RWPE2 (cell line): ENCODE data around the gene C20orf204.

ENCODE experiments used
- ATAC-seq: fragments of 200-7000 bp; cut with Tn5 transposase; 3 replicates; pipeline ENCODE4 v1.9.1; 2021; ENCODE audit warnings: low read depth
- DNase-seq: peaks from one replicate; pipeline ENCODE4 v3.0.0-alpha.2; 2020; ENCODE audit warnings: low spot score
- H3K27ac ChIP-seq: fragments of 450-650 bp; 2 replicates; pipeline ENCODE4 v1.5.1; 2017; ENCODE audit warnings: mild to moderate bottlenecking; ENCODE audit not compliant: poor library complexity, severe bottlenecking
- H3K27me3 ChIP-seq: fragments of 250-450 bp; sonication (Bioruptor Pico); 2 replicates; pipeline ENCODE4 v1.5.1; 2021; ENCODE audit warnings: mild to moderate bottlenecking, moderate library complexity; ENCODE audit not compliant: insufficient read depth, poor library complexity, severe bottlenecking
- H3K36me3 ChIP-seq: fragments of 250-450 bp; sonication (Bioruptor Pico); 2 replicates; pipeline ENCODE4 v1.5.1; 2020; ENCODE audit warnings: low read depth, mild to moderate bottlenecking, moderate library complexity
- H3K4me1 ChIP-seq: fragments of 250-450 bp; sonication (Bioruptor Pico); 2 replicates; pipeline ENCODE4 v1.5.1; 2021; ENCODE audit warnings: mild to moderate bottlenecking, moderate library complexity; ENCODE audit not compliant: insufficient read depth, poor library complexity, severe bottlenecking
- H3K4me3 ChIP-seq: fragments of 250-450 bp; sonication (Bioruptor Pico); 2 replicates; pipeline ENCODE4 v1.5.1; 2021; ENCODE audit warnings: mild to moderate bottlenecking, moderate library complexity; ENCODE audit not compliant: severe bottlenecking
- H3K9me3 ChIP-seq: fragments of 250-450 bp; sonication (Bioruptor Pico); 2 replicates; pipeline ENCODE4 v1.5.1; 2021; ENCODE audit warnings: mild to moderate bottlenecking, moderate library complexity; ENCODE audit not compliant: severe bottlenecking
- TF ChIP-seq, protein P1 (sequence below): fragments of 450-650 bp; IDR thresholded peaks from one replicate; pipeline ENCODE4 v1.5.1; 2017; ENCODE audit warnings: mild to moderate bottlenecking, moderate library complexity; ENCODE audit not compliant: poor library complexity, severe bottlenecking

C20orf204 gene

DNA sequence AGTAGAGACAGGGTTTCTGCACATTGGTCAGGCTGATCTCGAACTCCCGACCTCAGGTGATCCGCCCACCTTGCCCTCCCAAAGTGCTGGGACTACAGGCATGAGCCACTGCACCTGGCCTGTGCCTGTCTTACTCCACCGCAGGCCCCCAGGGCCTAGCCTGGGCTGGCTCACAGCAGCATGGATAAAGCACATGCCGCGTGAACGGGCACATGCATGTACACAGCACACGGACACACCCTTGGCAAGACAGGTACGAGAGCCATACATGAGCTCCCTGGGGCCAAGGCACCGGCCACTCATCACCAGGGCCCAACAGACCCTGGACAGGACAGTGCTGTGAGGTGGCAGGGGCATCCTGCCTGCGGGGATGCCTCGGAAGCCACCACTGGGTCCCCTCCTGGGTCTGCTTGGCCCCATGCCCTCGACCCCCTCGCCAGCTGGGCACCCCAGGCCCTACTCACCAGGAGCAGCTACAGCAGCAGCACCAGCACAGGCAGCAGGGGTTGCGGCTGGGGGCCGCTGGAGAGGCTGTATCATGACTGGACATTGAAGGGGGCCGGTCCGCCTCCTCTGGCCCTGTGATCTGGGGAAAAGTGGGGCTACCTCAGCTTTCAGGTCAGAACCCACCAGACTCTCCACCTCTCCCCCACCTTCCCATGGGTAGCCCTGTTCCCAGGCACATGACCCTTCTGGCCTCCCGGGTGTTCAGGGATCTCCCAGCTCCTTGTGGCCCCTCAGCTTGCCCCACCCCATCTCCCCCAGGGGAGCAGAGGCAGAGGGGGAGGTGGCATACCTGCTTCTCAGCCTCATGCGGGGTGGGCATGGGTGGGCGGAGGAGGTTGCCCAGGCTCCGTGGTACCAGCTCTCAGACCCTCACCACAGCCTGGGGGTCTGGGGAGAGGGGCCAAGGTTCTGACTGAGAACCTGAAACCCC lies 40.3 kb downstream of the C20orf204 start:
- H3K36me3 ChIP-seq = no peaks in the 10 kb centered on the region
- no peaks in the 10 kb centered on the region for H3K9me3 ChIP-seq
- H3K4me1 ChIP-seq = peaks cover 10% of the 10 kb centered on the region
- no peak overlapping the region for H3K27ac ChIP-seq
- H3K27me3 ChIP-seq = no peaks in the 10 kb centered on the region
- TF ChIP-seq, protein P1, sequence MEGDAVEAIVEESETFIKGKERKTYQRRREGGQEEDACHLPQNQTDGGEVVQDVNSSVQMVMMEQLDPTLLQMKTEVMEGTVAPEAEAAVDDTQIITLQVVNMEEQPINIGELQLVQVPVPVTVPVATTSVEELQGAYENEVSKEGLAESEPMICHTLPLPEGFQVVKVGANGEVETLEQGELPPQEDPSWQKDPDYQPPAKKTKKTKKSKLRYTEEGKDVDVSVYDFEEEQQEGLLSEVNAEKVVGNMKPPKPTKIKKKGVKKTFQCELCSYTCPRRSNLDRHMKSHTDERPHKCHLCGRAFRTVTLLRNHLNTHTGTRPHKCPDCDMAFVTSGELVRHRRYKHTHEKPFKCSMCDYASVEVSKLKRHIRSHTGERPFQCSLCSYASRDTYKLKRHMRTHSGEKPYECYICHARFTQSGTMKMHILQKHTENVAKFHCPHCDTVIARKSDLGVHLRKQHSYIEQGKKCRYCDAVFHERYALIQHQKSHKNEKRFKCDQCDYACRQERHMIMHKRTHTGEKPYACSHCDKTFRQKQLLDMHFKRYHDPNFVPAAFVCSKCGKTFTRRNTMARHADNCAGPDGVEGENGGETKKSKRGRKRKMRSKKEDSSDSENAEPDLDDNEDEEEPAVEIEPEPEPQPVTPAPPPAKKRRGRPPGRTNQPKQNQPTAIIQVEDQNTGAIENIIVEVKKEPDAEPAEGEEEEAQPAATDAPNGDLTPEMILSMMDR = no peak
- no peak overlapping the region for H3K4me3 ChIP-seq
- ATAC-seq = no peak
- no peak for DNase-seq

- DNase-seq (no peak), ATAC-seq (no peak)
- no peaks in the 10 kb centered on the region for H3K9me3 ChIP-seq
- H3K4me1 ChIP-seq = peaks cover 10% of the 10 kb centered on the region
- H3K4me3 ChIP-seq = no peak overlapping the region
- H3K27me3 ChIP-seq = no peaks in the 10 kb centered on the region
- TF ChIP-seq, protein P1 = no peak
- H3K36me3 ChIP-seq = no peaks in the 10 kb centered on the region
- H3K27ac ChIP-seq = no peak overlapping the region
Measured at GRCh38 chr20:64077094-64077493, 41.1 kb downstream of the C20orf204 start.

DNA sequence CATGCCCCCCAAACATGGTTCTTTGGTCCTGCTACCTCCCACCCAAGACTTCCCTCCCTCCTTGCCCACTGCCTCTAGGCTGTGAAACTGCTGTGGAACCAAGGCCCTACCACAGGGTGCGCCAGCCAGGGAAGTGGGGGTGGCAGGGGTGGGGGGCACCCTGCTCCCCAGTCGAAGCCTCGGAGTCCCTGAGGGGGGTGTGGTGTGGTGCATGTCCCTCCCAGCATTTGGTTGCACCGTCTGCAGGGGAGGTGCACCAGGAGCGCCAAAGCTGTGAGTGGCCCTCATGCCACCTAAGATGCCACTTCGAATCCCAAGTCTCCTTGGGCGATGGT lies 41.5 kb downstream of the C20orf204 start:
- no peak for ATAC-seq
- Histone ChIP-seq H3K27me3 (no peaks in the 10 kb centered on the region), H3K27ac (no peak overlapping the region), H3K36me3 (no peaks in the 10 kb centered on the region), H3K4me3 (no peak overlapping the region), H3K4me1 (peaks cover 10% of the 10 kb centered on the region), H3K9me3 (no peaks in the 10 kb centered on the region)
- DNase-seq = no peak
- TF ChIP-seq, protein P1 = no peak

DNA sequence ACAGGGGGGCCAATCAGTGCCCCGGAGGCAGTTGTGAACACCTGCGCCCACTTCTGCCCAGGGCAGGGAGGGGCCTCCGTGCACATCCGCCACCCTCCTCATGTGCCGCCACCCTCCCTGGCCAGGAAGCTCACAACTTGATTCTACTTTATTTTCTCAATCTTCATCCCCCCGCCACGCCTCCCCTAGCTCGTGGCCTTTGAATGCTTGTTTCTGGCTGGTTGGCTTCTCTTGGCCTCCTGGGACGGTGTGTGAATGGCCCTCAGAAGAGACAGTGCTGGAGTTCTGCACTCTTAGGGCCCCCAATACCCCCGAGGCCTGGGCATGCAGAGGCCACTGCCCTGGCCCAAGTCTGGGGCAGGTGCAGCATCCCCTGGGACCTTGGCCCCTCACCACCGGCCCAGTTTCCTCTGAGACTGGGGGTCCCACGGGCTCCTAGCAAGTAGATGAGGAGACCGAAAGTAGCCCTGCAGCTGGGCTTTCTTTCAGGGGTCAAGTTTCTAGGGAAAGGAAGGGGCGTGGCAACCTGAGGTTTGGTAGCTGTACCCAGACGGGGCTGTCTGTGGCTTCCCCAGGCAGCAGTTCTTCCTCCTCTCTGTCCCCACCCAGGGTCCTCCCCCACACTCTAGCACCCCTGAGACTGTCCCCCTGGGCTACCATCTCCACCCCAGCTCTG lies 42.0 kb downstream of the C20orf204 start:
- TF ChIP-seq, protein P1 = no peak
- Histone ChIP-seq H3K9me3 (no peaks in the 10 kb centered on the region), H3K27me3 (peaks cover under 1% of the 10 kb centered on the region), H3K27ac (no peak overlapping the region), H3K36me3 (no peaks in the 10 kb centered on the region), H3K4me1 (peaks cover 10% of the 10 kb centered on the region), H3K4me3 (peak overlapping the region; percentile 85)
- ATAC-seq (no peak), DNase-seq (no peak)

GRCh38 chr20:64078934-64079272 lies 42.9 kb downstream of the C20orf204 start:
- peak overlapping the region; percentile 85 for H3K4me3 ChIP-seq
- H3K4me1 ChIP-seq = peaks cover 10% of the 10 kb centered on the region
- TF ChIP-seq, protein P1 = no peak
- H3K27ac ChIP-seq = peak overlapping the region; percentile 38
- H3K9me3 ChIP-seq = no peaks in the 10 kb centered on the region
- no peaks in the 10 kb centered on the region for H3K36me3 ChIP-seq
- DNase-seq = no peak
- peaks cover 6% of the 10 kb centered on the region for H3K27me3 ChIP-seq
- ATAC-seq = no peak
